Hepatocyte (in vitro differentiated cells): ENCODE data around the gene UCK2.

ENCODE experiments used
- CTCF ChIP-seq: fragments of 200-600 bp; sonication (generic); IDR thresholded peaks from 2 replicates; pipeline ENCODE4 v1.5.1; 2016; ENCODE audit warnings: antibody characterized with exemption, mild to moderate bottlenecking; ENCODE audit not compliant: poor library complexity
- EZH2 ChIP-seq: fragments of 200-600 bp; sonication (generic); IDR thresholded peaks from 2 replicates; pipeline ENCODE4 v1.6.1; 2016; ENCODE audit warnings: antibody characterized with exemption, mild to moderate bottlenecking, borderline replicate concordance

GRCh38 chr1:165896277-165896676 lies 68.9 kb downstream of the UCK2 start:
- TF ChIP-seq CTCF (no peak), EZH2 (no peak)
